Measurements from ENCODE around the gene NEDD4L.

Gene NEDD4L

GRCh38 chr18:58195278-58195765 lies 151.3 kb downstream of the NEDD4L start:
- no peaks in the 10 kb centered on the region for H3K36me3 ChIP-seq (replicated peaks in 1 of 2; ENCODE audit: control insufficient read depth in 2 of 2, insufficient read depth in 2 of 2, low read length in 2 of 2)
- H3K23ac ChIP-seq (ENCODE audit: low read depth, low read length, poor library complexity) = no peak overlapping the region
- no peak overlapping the region for H2AK5ac ChIP-seq (ENCODE audit: low read depth, low read length)
- peak overlapping the region; percentile 69 for H3K4me2 ChIP-seq (ENCODE audit: insufficient read depth, low read length, poor library complexity, severe bottlenecking)
- no peak overlapping the region for H4K8ac ChIP-seq (ENCODE audit: low read depth, low read length)
- peaks cover 0 to 9% of the 10 kb centered on the region in 2 donors for H3K4me1 ChIP-seq (ENCODE audit: control insufficient read depth in 2 of 2, insufficient read depth in 1 of 2, low read depth in 1 of 2, low read length in 2 of 2)
- H3K14ac ChIP-seq (ENCODE audit: low read length) = peak overlapping the region; percentile 87
- H2BK12ac ChIP-seq (ENCODE audit: low read length) = no peak overlapping the region
- H3K27me3 ChIP-seq (ENCODE audit: control insufficient read depth in 3 of 3, insufficient read depth in 3 of 3, low read depth in 1 of 3, low read length in 3 of 3) = no peaks in the 10 kb centered on the region
- no CpG with 5 or more reads among the region's 25 CpGs for WGBS, 2 donors (ENCODE audit: extremely low coverage in 2 of 2, insufficient read length in 2 of 2, insufficient replicate concordance in 1 of 2)
- peak overlapping the region in 1 of 2 donors; percentile 55 for H3K4me3 ChIP-seq (ENCODE audit: low read length in 2 of 2)
- H4K91ac ChIP-seq (ENCODE audit: low read depth, low read length, poor library complexity) = no peak overlapping the region
- H3K18ac ChIP-seq (ENCODE audit: low read length) = peak overlapping the region; percentile 79
- H2AFZ ChIP-seq (ENCODE audit: low read length) = no peak overlapping the region
- H3K9me3 ChIP-seq (replicated peaks in 1 of 2; ENCODE audit: control insufficient read depth in 2 of 2, insufficient read depth in 1 of 2, low read depth in 1 of 2, low read length in 2 of 2) = no peaks in the 10 kb centered on the region
- H2BK15ac ChIP-seq (ENCODE audit: low read length) = no peak overlapping the region
- DNase-seq (ENCODE audit: low spot score) = no peak
- no peak overlapping the region for H2BK5ac ChIP-seq (ENCODE audit: low read length)
- no peak overlapping the region for H2BK120ac ChIP-seq (ENCODE audit: low read depth, low read length)
- H3K4ac ChIP-seq (ENCODE audit: low read length) = no peak overlapping the region
- H3K79me1 ChIP-seq (ENCODE audit: low read depth, low read length) = no peaks in the 10 kb centered on the region
- H3K9ac ChIP-seq (ENCODE audit: low read depth, low read length, poor library complexity) = peak overlapping the region; percentile 79
- H3K27ac ChIP-seq (replicated peaks; ENCODE audit: low read length) = no peak overlapping the region

GRCh38 chr18:58196164-58196563 lies 152.1 kb downstream of the NEDD4L start:
- Histone ChIP-seq H3K14ac (ENCODE audit: low read length) (no peak overlapping the region), H2BK5ac (ENCODE audit: low read length) (no peak overlapping the region), H2BK120ac (ENCODE audit: low read depth, low read length) (no peak overlapping the region), H2AK5ac (ENCODE audit: low read depth, low read length) (no peak overlapping the region), H3K79me1 (ENCODE audit: low read depth, low read length) (no peaks in the 10 kb centered on the region), H3K4me3 (ENCODE audit: low read length in 2 of 2) (no peak overlapping the region), H3K9me3 (replicated peaks in 1 of 2; ENCODE audit: control insufficient read depth in 2 of 2, insufficient read depth in 1 of 2, low read depth in 1 of 2, low read length in 2 of 2) (no peaks in the 10 kb centered on the region), H3K4ac (ENCODE audit: low read length) (no peak overlapping the region), H2AFZ (ENCODE audit: low read length) (no peak overlapping the region), H3K9ac (ENCODE audit: low read depth, low read length, poor library complexity) (no peak overlapping the region), H3K4me1 (ENCODE audit: control insufficient read depth in 2 of 2, insufficient read depth in 1 of 2, low read depth in 1 of 2, low read length in 2 of 2) (peaks cover 0 to 9% of the 10 kb centered on the region in 2 donors), H3K36me3 (replicated peaks in 1 of 2; ENCODE audit: control insufficient read depth in 2 of 2, insufficient read depth in 2 of 2, low read length in 2 of 2) (no peaks in the 10 kb centered on the region), H2BK15ac (ENCODE audit: low read length) (no peak overlapping the region), H3K27me3 (ENCODE audit: control insufficient read depth in 3 of 3, insufficient read depth in 3 of 3, low read depth in 1 of 3, low read length in 3 of 3) (no peaks in the 10 kb centered on the region), H3K4me2 (ENCODE audit: insufficient read depth, low read length, poor library complexity, severe bottlenecking) (no peak overlapping the region), H3K23ac (ENCODE audit: low read depth, low read length, poor library complexity) (no peak overlapping the region), H4K8ac (ENCODE audit: low read depth, low read length) (no peak overlapping the region), H3K18ac (ENCODE audit: low read length) (no peak overlapping the region), H3K27ac (replicated peaks; ENCODE audit: low read length) (no peak overlapping the region), H2BK12ac (ENCODE audit: low read length) (no peak overlapping the region), H4K91ac (ENCODE audit: low read depth, low read length, poor library complexity) (no peak overlapping the region)
- no peak for DNase-seq (ENCODE audit: low spot score)
- no CpG with 5 or more reads among the region's 3 CpGs for WGBS, 2 donors (ENCODE audit: extremely low coverage in 2 of 2, insufficient read length in 2 of 2, insufficient replicate concordance in 1 of 2)

- Histone ChIP-seq H3K36me3 (replicated peaks in 1 of 2; ENCODE audit: control insufficient read depth in 2 of 2, insufficient read depth in 2 of 2, low read length in 2 of 2) (no peaks in the 10 kb centered on the region), H3K14ac (ENCODE audit: low read length) (no peak overlapping the region), H3K79me1 (ENCODE audit: low read depth, low read length) (no peaks in the 10 kb centered on the region), H2BK120ac (ENCODE audit: low read depth, low read length) (no peak overlapping the region), H3K18ac (ENCODE audit: low read length) (no peak overlapping the region), H3K9me3 (replicated peaks in 1 of 2; ENCODE audit: control insufficient read depth in 2 of 2, insufficient read depth in 1 of 2, low read depth in 1 of 2, low read length in 2 of 2) (no peaks in the 10 kb centered on the region), H2BK12ac (ENCODE audit: low read length) (no peak overlapping the region), H3K27ac (replicated peaks; ENCODE audit: low read length) (no peak overlapping the region), H4K91ac (ENCODE audit: low read depth, low read length, poor library complexity) (no peak overlapping the region), H3K27me3 (ENCODE audit: control insufficient read depth in 3 of 3, insufficient read depth in 3 of 3, low read depth in 1 of 3, low read length in 3 of 3) (no peaks in the 10 kb centered on the region), H3K4me3 (ENCODE audit: low read length in 2 of 2) (no peak overlapping the region), H3K4me2 (ENCODE audit: insufficient read depth, low read length, poor library complexity, severe bottlenecking) (no peak overlapping the region), H2BK15ac (ENCODE audit: low read length) (no peak overlapping the region), H3K23ac (ENCODE audit: low read depth, low read length, poor library complexity) (no peak overlapping the region), H3K4ac (ENCODE audit: low read length) (no peak overlapping the region), H2BK5ac (ENCODE audit: low read length) (no peak overlapping the region), H4K8ac (ENCODE audit: low read depth, low read length) (no peak overlapping the region), H3K4me1 (ENCODE audit: control insufficient read depth in 2 of 2, insufficient read depth in 1 of 2, low read depth in 1 of 2, low read length in 2 of 2) (peaks cover 0 to 12% of the 10 kb centered on the region in 2 donors), H2AK5ac (ENCODE audit: low read depth, low read length) (no peak overlapping the region), H3K9ac (ENCODE audit: low read depth, low read length, poor library complexity) (no peak overlapping the region), H2AFZ (ENCODE audit: low read length) (no peak overlapping the region)
- DNase-seq (ENCODE audit: low spot score) = no peak
- WGBS, 2 donors (ENCODE audit: extremely low coverage in 2 of 2, insufficient read length in 2 of 2, insufficient replicate concordance in 1 of 2) = no CpG with 5 or more reads among the region's 19 CpGs
These were observed 153.2 kb downstream of the NEDD4L start for GRCh38 chr18:58196881-58197872.

GRCh38 chr18:58201268-58201667 lies 157.2 kb downstream of the NEDD4L start:
- H3K4me3 ChIP-seq (ENCODE audit: low read length in 2 of 2) = no peak overlapping the region
- H2BK15ac ChIP-seq (ENCODE audit: low read length) = no peak overlapping the region
- H3K4ac ChIP-seq (ENCODE audit: low read length) = no peak overlapping the region
- no peak overlapping the region for H3K14ac ChIP-seq (ENCODE audit: low read length)
- no peaks in the 10 kb centered on the region for H3K27me3 ChIP-seq (ENCODE audit: control insufficient read depth in 3 of 3, insufficient read depth in 3 of 3, low read depth in 1 of 3, low read length in 3 of 3)
- no peak overlapping the region for H2AFZ ChIP-seq (ENCODE audit: low read length)
- H3K4me1 ChIP-seq (ENCODE audit: control insufficient read depth in 2 of 2, insufficient read depth in 1 of 2, low read depth in 1 of 2, low read length in 2 of 2) = peaks cover 0 to 8% of the 10 kb centered on the region in 2 donors
- H3K9ac ChIP-seq (ENCODE audit: low read depth, low read length, poor library complexity) = no peak overlapping the region
- H3K18ac ChIP-seq (ENCODE audit: low read length) = no peak overlapping the region
- H3K79me1 ChIP-seq (ENCODE audit: low read depth, low read length) = no peaks in the 10 kb centered on the region
- DNase-seq (ENCODE audit: low spot score) = no peak
- H3K27ac ChIP-seq (replicated peaks; ENCODE audit: low read length) = no peak overlapping the region
- no peak overlapping the region for H2BK120ac ChIP-seq (ENCODE audit: low read depth, low read length)
- no peak overlapping the region for H2AK5ac ChIP-seq (ENCODE audit: low read depth, low read length)
- no peak overlapping the region for H2BK5ac ChIP-seq (ENCODE audit: low read length)
- no peaks in the 10 kb centered on the region for H3K9me3 ChIP-seq (replicated peaks in 1 of 2; ENCODE audit: control insufficient read depth in 2 of 2, insufficient read depth in 1 of 2, low read depth in 1 of 2, low read length in 2 of 2)
- no peak overlapping the region for H4K8ac ChIP-seq (ENCODE audit: low read depth, low read length)
- WGBS, 2 donors (ENCODE audit: extremely low coverage in 2 of 2, insufficient read length in 2 of 2, insufficient replicate concordance in 1 of 2) = no CpG with 5 or more reads among the region's 5 CpGs
- no peak overlapping the region for H3K4me2 ChIP-seq (ENCODE audit: insufficient read depth, low read length, poor library complexity, severe bottlenecking)
- H3K36me3 ChIP-seq (replicated peaks in 1 of 2; ENCODE audit: control insufficient read depth in 2 of 2, insufficient read depth in 2 of 2, low read length in 2 of 2) = no peaks in the 10 kb centered on the region
- H4K91ac ChIP-seq (ENCODE audit: low read depth, low read length, poor library complexity) = no peak overlapping the region
- H2BK12ac ChIP-seq (ENCODE audit: low read length) = no peak overlapping the region
- no peak overlapping the region for H3K23ac ChIP-seq (ENCODE audit: low read depth, low read length, poor library complexity)

Data from neuronal stem cell (in vitro differentiated cells).